SK-N-SH treated with all-trans-retinoic acid at 6 μM for 48 hours (cell line): ENCODE results near the gene ZNF644.
A peak's percentile ranks its signal among the peaks of the same experiment; 100 is the strongest.

Source experiments
- ATAC-seq: fragments of 200-7000 bp; cut with Tn5 transposase; 3 replicates; pipeline ENCODE4 v1.9.1; 2020; ENCODE audit warnings: mild to moderate bottlenecking, moderate library complexity
- ARNTL ChIP-seq: fragments of 450-650 bp; formaldehyde crosslinking; IDR thresholded peaks from 2 replicates; pipeline ENCODE4 v1.5.0; 2020; ENCODE audit warnings: low read depth, mild to moderate bottlenecking, moderate library complexity, borderline replicate concordance
- BACH2 ChIP-seq: fragments of 250-450 bp; sonication (Bioruptor Pico); IDR thresholded peaks from 2 replicates; pipeline ENCODE4 v1.9.0; 2021; ENCODE audit warnings: mild to moderate bottlenecking, borderline replicate concordance
- CREB5 ChIP-seq: fragments of 250-450 bp; sonication (Bioruptor Pico); IDR thresholded peaks from 2 replicates; pipeline ENCODE4 v1.5.1; 2020; ENCODE audit warnings: low read depth, mild to moderate bottlenecking, moderate library complexity
- CSDC2 ChIP-seq: fragments of 250-450 bp; sonication (Bioruptor Pico); IDR thresholded peaks from 2 replicates; pipeline ENCODE4 v1.5.0; 2020; ENCODE audit warnings: mild to moderate bottlenecking, moderate library complexity
- ESRRG ChIP-seq: fragments of 250-450 bp; sonication (Bioruptor Pico); IDR thresholded peaks from 2 replicates; pipeline ENCODE4 v1.6.1; 2021; ENCODE audit warnings: mild to moderate bottlenecking
- GLIS3 ChIP-seq: fragments of 250-450 bp; sonication (Bioruptor Pico); IDR thresholded peaks from 2 replicates; pipeline ENCODE4 v1.5.0; 2020; ENCODE audit warnings: mild to moderate bottlenecking, moderate library complexity
- ISL1 ChIP-seq: fragments of 250-450 bp; sonication (Bioruptor Pico); IDR thresholded peaks from 2 replicates; pipeline ENCODE4 v2.1.2; 2022; ENCODE audit warnings: mild to moderate bottlenecking, moderate library complexity
- OSR1 ChIP-seq: fragments of 250-450 bp; sonication (Bioruptor Pico); IDR thresholded peaks from 2 replicates; pipeline ENCODE4 v1.8.0; 2022; ENCODE audit warnings: moderate library complexity, mild to moderate bottlenecking, inconsistent platforms
- PATZ1 ChIP-seq: fragments of 250-450 bp; sonication (Bioruptor Pico); IDR thresholded peaks from 2 replicates; pipeline ENCODE4 v1.8.0; 2020; ENCODE audit warnings: mild to moderate bottlenecking, moderate library complexity, borderline replicate concordance
- PPARA ChIP-seq: fragments of 250-450 bp; sonication (Bioruptor Pico); IDR thresholded peaks from 2 replicates; pipeline ENCODE4 v1.5.0; 2020; ENCODE audit warnings: mild to moderate bottlenecking, borderline replicate concordance
- RARB ChIP-seq: fragments of 250-450 bp; sonication (Bioruptor Pico); IDR thresholded peaks from 2 replicates; pipeline ENCODE4 v1.8.0; 2021; ENCODE audit warnings: mild to moderate bottlenecking, moderate library complexity
- SNAI2 ChIP-seq: fragments of 250-450 bp; sonication (Bioruptor Pico); IDR thresholded peaks from 2 replicates; pipeline ENCODE4 v1.5.0; 2020; ENCODE audit warnings: mild to moderate bottlenecking, moderate library complexity
- TCF4 ChIP-seq: fragments of 250-450 bp; sonication (Bioruptor Pico); IDR thresholded peaks from 2 replicates; pipeline ENCODE4 v1.8.0; 2021; ENCODE audit warnings: mild to moderate bottlenecking, moderate library complexity, borderline replicate concordance
- TOX ChIP-seq: fragments of 250-450 bp; sonication (Bioruptor Pico); IDR thresholded peaks from 2 replicates; pipeline ENCODE4 v1.8.0; 2021; ENCODE audit warnings: mild to moderate bottlenecking, moderate library complexity, borderline replicate concordance
- TSHZ2 ChIP-seq: fragments of 250-450 bp; sonication (Bioruptor Pico); IDR thresholded peaks from 2 replicates; pipeline ENCODE4 v1.5.0; 2020; ENCODE audit warnings: mild to moderate bottlenecking, moderate library complexity
- ZC3H10 ChIP-seq: fragments of 250-450 bp; sonication (Bioruptor Pico); IDR thresholded peaks from 2 replicates; pipeline ENCODE4 v1.5.1; 2021; ENCODE audit warnings: mild to moderate bottlenecking, moderate library complexity
- ZFP3 ChIP-seq: fragments of 250-450 bp; sonication (Bioruptor Pico); IDR thresholded peaks from 2 replicates; pipeline ENCODE4 v1.5.0; 2020; ENCODE audit warnings: mild to moderate bottlenecking, moderate library complexity
- ZNF565 ChIP-seq: fragments of 450-650 bp; formaldehyde crosslinking; conservative IDR thresholded peaks from 2 replicates; pipeline ENCODE4 v1.5.0; 2020; ENCODE audit warnings: low read depth, mild to moderate bottlenecking, moderate library complexity
- ZNF70 ChIP-seq: fragments of 450-650 bp; formaldehyde crosslinking; IDR thresholded peaks from 2 replicates; pipeline ENCODE4 v1.5.0; 2020; ENCODE audit warnings: mild to moderate bottlenecking, moderate library complexity
- ZNF8 ChIP-seq: fragments of 450-650 bp; formaldehyde crosslinking; IDR thresholded peaks from 2 replicates; pipeline ENCODE4 v1.5.0; 2020; ENCODE audit warnings: mild to moderate bottlenecking, moderate library complexity
- TF ChIP-seq, protein P1 (sequence below): fragments of 250-450 bp; sonication (Bioruptor Pico); IDR thresholded peaks from 2 replicates; pipeline ENCODE4 v1.5.1; 2021; ENCODE audit warnings: mild to moderate bottlenecking, moderate library complexity

The ZNF644 gene

DNA sequence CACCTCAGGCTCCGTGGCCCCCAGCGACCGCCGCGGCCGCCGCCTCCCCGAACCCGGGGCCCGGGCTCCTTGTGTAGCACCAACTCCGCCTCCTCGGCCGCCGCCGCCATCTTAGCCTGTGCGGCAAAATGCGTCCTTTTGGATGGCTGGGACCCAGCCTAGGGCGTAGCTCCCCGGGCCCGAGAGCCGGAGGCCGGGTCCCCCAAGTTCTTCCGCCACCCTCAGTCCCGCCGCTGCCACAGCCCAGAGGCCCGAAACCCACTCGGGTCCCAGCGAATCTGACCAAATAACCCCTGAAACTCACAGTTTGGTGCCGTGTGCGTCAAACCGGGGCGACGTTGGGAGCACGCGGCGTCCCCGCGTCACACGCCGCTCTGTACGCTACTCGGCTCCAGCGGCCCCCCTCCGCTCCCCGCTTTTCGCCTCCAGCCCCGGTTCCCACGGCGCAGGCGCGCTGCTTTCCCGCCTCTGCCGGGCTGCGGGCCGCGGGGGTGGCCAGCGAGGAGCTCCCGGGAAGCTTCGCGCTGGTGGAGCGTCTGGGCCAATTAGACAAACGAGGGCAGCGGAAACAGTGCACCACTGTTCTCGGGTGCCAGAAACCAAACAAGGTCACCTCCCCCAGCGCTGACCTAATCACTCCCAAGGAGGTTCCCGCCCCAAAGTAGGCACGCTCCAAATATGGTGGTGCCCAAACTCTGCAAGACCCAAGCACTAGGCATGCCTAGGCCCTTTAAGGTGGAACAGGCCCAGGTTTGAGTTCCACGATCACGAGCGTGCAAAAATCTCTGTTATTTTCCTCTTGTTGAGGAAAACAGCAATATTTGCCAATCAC lies at the start of gene ZNF644:
Gene ZNF644 (minus strand): TSS at position 350 of the 832 bp plus-strand sequence. CDS start 39,682 bp downstream, outside the sequence.
- ATAC-seq = peak; percentile 89
- TF ChIP-seq TSHZ2 = peak; percentile 67; the same call in 1 of the 2 replicates
- TF ChIP-seq ESRRG = no peak
- TF ChIP-seq ZNF70 (CRISPR knock-in tag) = no peak
- TF ChIP-seq SNAI2 = 0 out of 2 replicates have a peak, but pooled peaks have one; percentile 14
- no peak for TF ChIP-seq TOX
- no peak for TF ChIP-seq ZNF8 (CRISPR knock-in tag)
- TF ChIP-seq ZC3H10 (CRISPR knock-in tag) = no peak
- peak; percentile 36; the same call in 1 of the 2 replicates for TF ChIP-seq PATZ1 (CRISPR knock-in tag)
- no peak for TF ChIP-seq BACH2
- no peak for TF ChIP-seq RARB (CRISPR knock-in tag)
- TF ChIP-seq ZNF565 (CRISPR knock-in tag) = no peak
- peak; percentile 5 for TF ChIP-seq ZFP3 (CRISPR knock-in tag)
- no peak for TF ChIP-seq CREB5 (CRISPR knock-in tag)
- TF ChIP-seq, protein P1, sequence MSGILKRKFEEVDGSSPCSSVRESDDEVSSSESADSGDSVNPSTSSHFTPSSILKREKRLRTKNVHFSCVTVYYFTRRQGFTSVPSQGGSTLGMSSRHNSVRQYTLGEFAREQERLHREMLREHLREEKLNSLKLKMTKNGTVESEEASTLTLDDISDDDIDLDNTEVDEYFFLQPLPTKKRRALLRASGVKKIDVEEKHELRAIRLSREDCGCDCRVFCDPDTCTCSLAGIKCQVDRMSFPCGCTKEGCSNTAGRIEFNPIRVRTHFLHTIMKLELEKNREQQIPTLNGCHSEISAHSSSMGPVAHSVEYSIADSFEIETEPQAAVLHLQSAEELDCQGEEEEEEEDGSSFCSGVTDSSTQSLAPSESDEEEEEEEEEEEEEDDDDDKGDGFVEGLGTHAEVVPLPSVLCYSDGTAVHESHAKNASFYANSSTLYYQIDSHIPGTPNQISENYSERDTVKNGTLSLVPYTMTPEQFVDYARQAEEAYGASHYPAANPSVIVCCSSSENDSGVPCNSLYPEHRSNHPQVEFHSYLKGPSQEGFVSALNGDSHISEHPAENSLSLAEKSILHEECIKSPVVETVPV (CRISPR knock-in tag) = no peak
- 0 out of 2 replicates have a peak, but pooled peaks have one; percentile 9 for TF ChIP-seq CSDC2 (CRISPR knock-in tag)
- TF ChIP-seq, all 23 proteins: peak for 5

- peak; percentile 42 for ATAC-seq
- TF ChIP-seq ZFP3 (CRISPR knock-in tag) = no peak
- no peak for TF ChIP-seq GLIS3 (CRISPR knock-in tag)
- TF ChIP-seq TOX = no peak
- TF ChIP-seq PPARA (CRISPR knock-in tag) = no peak
- TF ChIP-seq TCF4 (CRISPR knock-in tag) = no peak
- TF ChIP-seq ESRRG = no peak
- TF ChIP-seq OSR1 (CRISPR knock-in tag) = no peak
- TF ChIP-seq ARNTL (CRISPR knock-in tag) = no peak
- no peak for TF ChIP-seq TSHZ2
- no peak for TF ChIP-seq ZNF565 (CRISPR knock-in tag)
- TF ChIP-seq ISL1 (CRISPR knock-in tag) = no peak
- TF ChIP-seq, protein P1 (CRISPR knock-in tag) = no peak
- no peak for TF ChIP-seq RARB (CRISPR knock-in tag)
Observed at GRCh38 chr1:91070298-91070697, 48.5 kb upstream of the ZNF644 start.
